GM21825 (cell line): ENCODE results near the gene PLXNA4.

Source experiments
- ATAC-seq: cut with Tn5 transposase; IDR thresholded peaks from one replicate; pipeline ENCODE4 v1.9.1; 2021; ENCODE audit warnings: mild to moderate bottlenecking, moderate library complexity; ENCODE audit not compliant: unreplicated experiment

The PLXNA4 gene

DNA sequence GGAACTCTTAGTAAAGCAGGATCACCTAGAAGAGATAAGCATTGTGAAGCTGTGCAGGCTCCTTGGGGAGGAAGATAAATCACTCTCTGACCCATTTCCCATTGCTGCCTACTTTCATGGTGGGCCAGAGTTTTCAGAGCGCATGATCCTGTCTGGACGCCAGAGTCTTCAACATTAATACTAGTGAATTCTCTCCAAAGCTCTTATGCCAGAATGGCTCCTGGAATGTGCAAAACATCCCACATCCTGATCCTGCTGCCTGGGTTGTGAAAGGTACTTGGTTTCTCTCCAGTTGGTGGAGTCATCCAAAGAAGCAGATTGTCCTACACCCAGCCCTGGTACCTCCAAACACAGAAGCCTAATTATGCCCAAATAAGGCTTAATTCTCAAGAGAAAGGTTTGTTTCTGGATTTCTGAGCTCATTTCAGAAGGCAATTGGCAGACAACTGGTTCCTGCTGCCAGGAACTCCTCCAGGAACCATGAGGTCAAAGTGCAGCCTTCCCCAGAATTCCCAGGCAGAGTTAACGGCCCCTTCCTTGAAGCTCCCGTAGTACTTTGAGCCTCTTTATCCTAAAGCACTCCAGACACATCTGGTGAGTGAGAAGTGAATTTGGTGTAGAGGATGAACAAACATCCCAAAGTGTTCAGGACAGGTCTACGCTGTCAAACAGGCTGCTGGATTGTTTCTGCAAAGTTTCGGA lies 495.2 kb downstream of the PLXNA4 start:
- ATAC-seq = no peak

DNA sequence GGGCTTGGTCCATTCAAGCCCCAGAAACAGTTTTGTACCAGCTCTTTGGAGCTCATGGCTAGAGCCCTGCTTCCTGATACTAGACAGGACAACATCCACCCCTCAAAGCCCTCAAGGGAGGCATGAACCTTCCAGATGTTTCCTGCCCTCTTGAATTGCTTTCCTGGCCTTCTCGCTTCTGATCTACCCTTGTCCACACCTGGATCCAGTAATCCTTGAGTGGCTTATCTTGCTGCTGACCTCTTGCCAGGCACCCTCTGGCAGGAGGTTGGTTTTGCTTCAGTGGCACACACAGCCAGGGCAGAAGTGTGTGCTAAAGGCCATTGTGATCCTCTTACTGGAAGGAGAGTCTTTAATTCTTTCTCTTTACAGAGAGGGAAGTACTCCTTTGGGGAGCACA lies 495.8 kb downstream of the PLXNA4 start:
- no peak for ATAC-seq

DNA sequence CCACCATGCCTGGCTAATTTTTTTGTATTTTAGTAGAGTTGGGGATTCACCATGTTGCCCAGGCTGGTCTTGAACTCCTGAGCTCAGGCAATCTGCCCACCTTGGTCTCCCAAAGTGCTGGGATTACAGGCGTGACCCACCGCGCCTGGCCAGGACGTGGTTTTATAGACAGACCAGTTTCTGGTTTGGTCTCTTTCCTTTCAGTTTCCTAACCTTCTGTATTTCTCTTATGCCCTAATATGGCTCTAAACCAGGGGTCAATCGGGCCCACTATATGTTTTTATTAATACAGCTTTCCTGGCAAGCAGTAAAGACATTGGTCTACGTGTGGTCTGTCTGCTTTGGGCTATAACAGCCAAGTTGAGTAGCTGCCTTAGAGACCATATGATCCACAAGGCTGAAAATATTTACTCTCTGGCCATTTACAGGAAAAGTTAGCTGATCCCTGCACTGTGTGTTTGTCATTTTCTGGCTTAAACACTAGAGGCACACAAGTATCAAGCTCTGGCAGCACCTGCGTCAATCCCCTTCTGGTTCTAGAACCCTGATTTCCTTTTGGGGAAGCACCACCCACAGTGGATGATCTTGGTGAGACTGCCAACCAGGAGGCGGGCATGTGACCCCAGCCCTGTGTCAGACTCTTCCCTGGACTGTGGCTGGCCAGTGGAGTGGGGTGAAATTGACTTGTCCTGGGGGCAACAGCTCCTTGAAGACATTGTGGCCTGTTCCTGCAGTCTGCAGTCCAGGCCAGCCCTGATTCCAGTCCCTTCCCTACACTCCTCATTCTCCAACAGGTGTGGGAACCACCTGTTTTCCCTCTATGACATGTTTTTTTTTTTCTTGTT lies 497.2 kb downstream of the PLXNA4 start:
- ATAC-seq = no peak

DNA sequence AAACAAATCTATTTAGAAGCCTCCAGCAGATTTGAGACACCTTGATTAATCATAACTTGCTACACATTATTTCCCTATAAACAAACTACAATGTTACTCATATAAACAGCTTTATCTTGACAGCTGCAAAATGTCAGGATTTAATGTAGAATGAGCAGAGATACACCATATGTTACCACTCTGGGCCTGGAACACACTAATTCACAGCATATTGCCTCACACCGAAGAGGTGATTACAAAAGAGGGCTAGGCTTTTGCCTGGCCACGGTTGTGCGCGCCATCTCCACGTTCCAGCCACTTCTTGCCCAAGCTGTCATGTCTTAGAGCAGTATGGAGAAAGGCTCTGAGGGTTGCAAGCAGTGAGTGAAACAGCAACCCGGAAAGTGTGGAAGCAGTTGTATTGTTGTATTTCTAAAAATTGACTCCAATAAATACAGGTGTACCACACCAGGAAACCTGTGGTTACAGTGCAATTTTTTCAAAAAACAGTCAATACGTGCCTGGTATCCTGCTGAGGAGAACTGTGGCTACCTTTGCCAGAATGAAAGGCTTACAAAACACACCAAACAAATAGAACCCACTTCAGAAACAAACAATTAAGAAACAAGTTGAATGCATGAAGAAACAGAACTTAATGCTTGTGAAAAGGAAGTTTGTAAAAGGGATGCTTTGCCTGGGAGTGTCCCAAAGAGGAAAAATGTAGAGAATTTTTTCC lies 498.1 kb downstream of the PLXNA4 start:
- ATAC-seq = no peak

DNA sequence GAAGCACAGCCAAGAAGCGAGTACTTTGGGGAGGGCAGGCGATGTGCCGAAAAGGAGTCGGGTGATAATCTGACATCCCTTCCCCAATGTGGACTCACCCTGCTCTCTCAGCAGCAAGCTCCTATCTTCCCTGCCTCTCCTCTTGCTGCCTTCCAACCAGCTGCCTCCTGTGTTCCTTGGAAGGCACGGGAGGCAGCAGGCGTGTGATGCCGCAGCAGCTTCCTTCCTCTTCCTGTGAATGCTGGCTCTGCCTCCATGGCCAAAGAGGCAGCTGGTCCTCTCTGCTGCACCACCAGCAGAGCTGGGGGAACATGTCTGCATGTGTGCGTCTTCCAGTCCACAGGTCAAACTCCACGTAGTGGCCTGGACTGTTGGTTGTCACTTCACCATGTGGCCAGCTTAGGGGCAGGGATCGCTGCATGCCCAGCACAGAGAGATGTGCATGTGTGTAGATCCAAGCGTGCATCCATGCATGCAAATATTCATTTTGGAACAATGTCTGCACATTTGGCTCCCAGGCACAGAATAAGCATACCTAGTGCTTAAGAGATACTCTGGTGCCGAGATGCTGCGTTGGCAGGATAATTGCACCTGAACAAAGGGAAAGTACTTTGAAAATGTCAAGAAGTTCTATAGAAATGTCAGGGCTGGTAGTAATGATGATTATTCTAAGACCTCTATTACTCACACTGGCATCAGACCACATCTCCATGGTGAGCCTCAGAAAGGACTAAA lies 499.8 kb downstream of the PLXNA4 start:
- ATAC-seq = no peak

DNA sequence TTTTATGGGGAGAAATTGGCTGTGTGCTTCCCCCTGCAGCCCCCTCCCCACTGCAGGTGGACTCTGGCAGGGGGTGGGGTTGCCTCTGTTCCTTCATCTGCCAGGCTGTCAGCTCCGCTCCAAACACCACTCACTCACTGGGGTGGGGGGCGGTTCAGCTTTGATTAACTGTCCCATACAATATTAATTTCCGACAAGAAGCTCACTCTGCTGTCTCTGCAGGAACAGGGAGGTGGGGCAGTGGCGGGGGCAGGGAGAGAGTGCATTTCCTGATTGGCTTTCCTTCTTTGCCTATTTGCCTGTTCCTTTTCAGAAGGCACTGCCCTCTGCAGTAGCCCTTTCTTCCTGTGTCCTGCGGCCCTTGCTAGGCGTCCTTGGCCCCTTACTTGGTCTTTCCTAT lies 500.8 kb downstream of the PLXNA4 start:
- ATAC-seq = no peak

DNA sequence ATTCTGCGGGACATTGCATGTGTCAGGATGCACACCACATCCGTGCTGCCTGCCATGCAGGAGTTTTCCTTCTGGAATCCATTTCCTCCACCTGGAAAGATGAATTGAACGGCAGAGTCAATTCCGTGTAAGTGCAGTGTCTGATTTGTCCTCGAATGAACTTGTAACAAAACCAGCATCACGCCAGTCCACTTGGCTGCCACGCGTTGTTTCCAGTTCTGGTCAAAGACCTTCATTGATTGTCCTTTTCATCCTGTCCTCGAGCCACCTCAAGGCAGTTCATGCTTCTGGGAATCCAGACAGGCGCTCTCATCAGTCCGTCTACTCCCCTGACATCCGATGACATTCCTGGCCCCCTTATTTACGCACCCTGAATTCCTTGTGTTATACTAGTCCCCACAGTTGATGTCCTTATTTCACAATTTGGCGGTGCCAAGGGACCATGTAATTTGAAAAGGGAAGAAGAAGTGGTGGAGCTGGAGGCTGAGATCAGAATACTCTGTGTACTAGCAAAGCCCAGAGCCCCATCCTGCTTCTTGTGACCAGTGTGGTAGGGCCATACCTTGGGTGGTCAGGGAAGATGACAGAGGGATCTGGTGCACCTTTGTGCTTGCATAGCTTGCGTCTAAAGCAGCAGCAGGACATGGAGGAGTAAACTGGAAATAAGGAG lies 502.2 kb downstream of the PLXNA4 start:
- ATAC-seq = no peak
